SU-DHL-6 (cell line): ENCODE data around the gene CD151.

Source experiments
- H2AFZ ChIP-seq: fragments of 200-600 bp; sonication (generic); 2 replicates; pipeline ENCODE4 v1.6.1; 2014; ENCODE audit warnings: low read depth, mild to moderate bottlenecking, moderate library complexity, mixed read lengths, antibody characterized with exemption, low read length; ENCODE audit not compliant: severe bottlenecking
- H3F3A ChIP-seq: fragments of 200-600 bp; shearing (Covaris generic); 2 replicates; pipeline ENCODE4 v1.6.0; 2016; ENCODE audit warnings: antibody characterized with exemption, mild to moderate bottlenecking; ENCODE audit not compliant: insufficient read depth
- H3K27ac ChIP-seq: fragments of 200-600 bp; sonication (generic); 2 replicates; pipeline ENCODE4 v1.5.1; 2016; ENCODE audit warnings: low read depth, mild to moderate bottlenecking, low read length, moderate library complexity, mixed read lengths
- H3K27me3 ChIP-seq: fragments of 200-600 bp; sonication (generic), shearing (Covaris generic); 2 replicates; pipeline ENCODE4 v1.6.0; 2014; ENCODE audit warnings: mild to moderate bottlenecking, low read length
- H3K36me3 ChIP-seq: fragments of 200-600 bp; sonication (generic); 2 replicates; pipeline ENCODE4 v1.6.1; 2014; ENCODE audit warnings: mild to moderate bottlenecking, low read length, mixed read lengths
- H3K4me2 ChIP-seq: fragments of 300-600, 200-600 bp; shearing (Covaris generic), sonication (generic); 2 replicates; pipeline ENCODE4 v1.6.0; 2014; ENCODE audit warnings: low read length, low read depth, mild to moderate bottlenecking; ENCODE audit not compliant: poor library complexity, severe bottlenecking
- H3K4me3 ChIP-seq: fragments of 200-600 bp; sonication (generic); 2 replicates; pipeline ENCODE4 v1.5.1; 2014; ENCODE audit warnings: antibody characterized with exemption, low read length, mild to moderate bottlenecking, mixed read lengths; ENCODE audit not compliant: insufficient read depth, poor library complexity, severe bottlenecking
- H3K79me2 ChIP-seq: fragments of 200-600 bp; sonication (generic); 2 replicates; pipeline ENCODE4 v1.6.1; 2014; ENCODE audit warnings: mild to moderate bottlenecking, low read length, moderate library complexity; ENCODE audit not compliant: insufficient read depth
- H3K9ac ChIP-seq: fragments of 200-600 bp; sonication (generic); 2 replicates; pipeline ENCODE4 v1.7.0; 2014; ENCODE audit warnings: mild to moderate bottlenecking, low read length
- H3K9me2 ChIP-seq: fragments of 200-600 bp; sonication (generic); replicated peaks from 2 replicates; pipeline ENCODE4 v1.6.1; 2014; ENCODE audit warnings: low read length; ENCODE audit not compliant: insufficient read depth
- H3K9me3 ChIP-seq: fragments of 200-600 bp; sonication (generic); 2 replicates; pipeline ENCODE4 v1.6.1; 2014; ENCODE audit warnings: low read length, mixed read lengths; ENCODE audit not compliant: insufficient read depth
- H4K20me1 ChIP-seq: fragments of 200-600 bp; sonication (generic); 2 replicates; pipeline ENCODE4 v1.6.1; 2014; ENCODE audit warnings: low read depth, mild to moderate bottlenecking, antibody characterized with exemption, low read length, moderate library complexity, mixed read lengths
- EZH2phosphoT487 ChIP-seq: fragments of 200-600 bp; sonication (generic), shearing (Covaris generic); conservative IDR thresholded peaks from 2 replicates; pipeline ENCODE4 v1.6.1; 2018; ENCODE audit warnings: mild to moderate bottlenecking, antibody characterized with exemption, low read length, moderate library complexity, mixed read lengths
- TF ChIP-seq, protein P1 (sequence below): fragments of 200-600 bp; sonication (generic); IDR thresholded peaks from one replicate; pipeline ENCODE4 v1.5.1; 2017; ENCODE audit warnings: antibody characterized with exemption, mild to moderate bottlenecking, low read length, moderate library complexity; ENCODE audit not compliant: insufficient read depth, poor library complexity, severe bottlenecking

The CD151 gene

DNA sequence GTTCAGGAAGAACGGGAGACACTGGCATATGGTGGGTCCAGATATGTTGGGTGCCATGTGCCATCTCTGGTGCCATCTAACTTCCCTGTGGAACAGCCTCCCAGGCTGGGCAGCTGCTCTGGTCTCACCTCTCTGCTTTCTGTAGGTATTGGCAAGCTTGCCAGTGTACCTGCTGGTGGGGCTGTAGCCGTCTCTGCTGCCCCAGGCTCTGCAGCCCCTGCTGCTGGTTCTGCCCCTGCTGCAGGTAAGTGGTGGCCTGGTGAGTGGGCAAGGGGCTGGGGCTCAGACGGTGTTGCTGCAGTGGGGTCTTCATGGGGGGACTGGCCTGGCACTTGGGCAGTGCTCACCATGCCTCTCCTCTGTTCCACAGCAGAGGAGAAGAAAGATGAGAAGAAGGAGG is 20.4 kb upstream of the CD151 start:
- H3K9me3 ChIP-seq, result no peaks in the 10 kb centered on the region
- H3K4me2 ChIP-seq, result no peak overlapping the region

DNA sequence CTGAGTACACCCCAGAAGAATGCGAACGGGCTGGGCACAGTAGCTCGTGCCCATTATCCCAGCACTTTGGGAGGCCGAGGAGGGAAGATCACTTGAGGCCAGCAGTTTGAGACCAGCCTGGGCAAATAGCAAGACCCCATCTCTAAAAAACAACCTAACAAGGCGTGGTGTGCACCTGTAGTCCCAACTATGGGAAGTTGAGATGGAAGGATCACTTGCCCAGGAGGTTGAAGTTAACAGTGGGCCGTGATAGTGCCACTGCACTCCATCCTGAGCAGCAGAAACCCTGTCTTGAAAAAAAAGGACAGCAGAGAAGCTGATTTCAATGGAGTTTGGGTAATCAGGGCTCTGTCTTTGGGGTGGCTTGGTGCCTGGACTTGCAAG is 19.7 kb upstream of the CD151 start:
- Histone ChIP-seq H3K4me3 (no peak overlapping the region), H3K9me2 (no peaks in the 10 kb centered on the region), H3K79me2 (peaks cover 32% of the 10 kb centered on the region), H3K9ac (no peak overlapping the region), H3K27ac (no peak overlapping the region), H2AFZ (no peak overlapping the region), H3K36me3 (peaks cover 25% of the 10 kb centered on the region), H3K9me3 (no peaks in the 10 kb centered on the region), H3F3A (peaks cover 48% of the 10 kb centered on the region), H3K27me3 (no peaks in the 10 kb centered on the region), H4K20me1 (peaks cover 10% of the 10 kb centered on the region; the same call in 1 of the 2 replicates), H3K4me2 (no peak overlapping the region)
- no peak for TF ChIP-seq EZH2phosphoT487
- TF ChIP-seq, protein P1, sequence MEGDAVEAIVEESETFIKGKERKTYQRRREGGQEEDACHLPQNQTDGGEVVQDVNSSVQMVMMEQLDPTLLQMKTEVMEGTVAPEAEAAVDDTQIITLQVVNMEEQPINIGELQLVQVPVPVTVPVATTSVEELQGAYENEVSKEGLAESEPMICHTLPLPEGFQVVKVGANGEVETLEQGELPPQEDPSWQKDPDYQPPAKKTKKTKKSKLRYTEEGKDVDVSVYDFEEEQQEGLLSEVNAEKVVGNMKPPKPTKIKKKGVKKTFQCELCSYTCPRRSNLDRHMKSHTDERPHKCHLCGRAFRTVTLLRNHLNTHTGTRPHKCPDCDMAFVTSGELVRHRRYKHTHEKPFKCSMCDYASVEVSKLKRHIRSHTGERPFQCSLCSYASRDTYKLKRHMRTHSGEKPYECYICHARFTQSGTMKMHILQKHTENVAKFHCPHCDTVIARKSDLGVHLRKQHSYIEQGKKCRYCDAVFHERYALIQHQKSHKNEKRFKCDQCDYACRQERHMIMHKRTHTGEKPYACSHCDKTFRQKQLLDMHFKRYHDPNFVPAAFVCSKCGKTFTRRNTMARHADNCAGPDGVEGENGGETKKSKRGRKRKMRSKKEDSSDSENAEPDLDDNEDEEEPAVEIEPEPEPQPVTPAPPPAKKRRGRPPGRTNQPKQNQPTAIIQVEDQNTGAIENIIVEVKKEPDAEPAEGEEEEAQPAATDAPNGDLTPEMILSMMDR, result no peak

More for the DNA sequence above, 20.4 kb upstream of the CD151 start:
- Histone ChIP-seq H3K9ac (no peak overlapping the region), H3K36me3 (peaks cover 25% of the 10 kb centered on the region), H3K9me2 (no peaks in the 10 kb centered on the region), H3K27me3 (no peaks in the 10 kb centered on the region), H2AFZ (no peak overlapping the region), H3K4me3 (no peak overlapping the region), H3K79me2 (peaks cover 36% of the 10 kb centered on the region), H3K27ac (no peak overlapping the region), H4K20me1 (peaks cover 10% of the 10 kb centered on the region; the same call in 1 of the 2 replicates), H3F3A (peaks cover 53% of the 10 kb centered on the region)
- TF ChIP-seq EZH2phosphoT487, result no peak
- TF ChIP-seq, protein P1, result no peak

DNA sequence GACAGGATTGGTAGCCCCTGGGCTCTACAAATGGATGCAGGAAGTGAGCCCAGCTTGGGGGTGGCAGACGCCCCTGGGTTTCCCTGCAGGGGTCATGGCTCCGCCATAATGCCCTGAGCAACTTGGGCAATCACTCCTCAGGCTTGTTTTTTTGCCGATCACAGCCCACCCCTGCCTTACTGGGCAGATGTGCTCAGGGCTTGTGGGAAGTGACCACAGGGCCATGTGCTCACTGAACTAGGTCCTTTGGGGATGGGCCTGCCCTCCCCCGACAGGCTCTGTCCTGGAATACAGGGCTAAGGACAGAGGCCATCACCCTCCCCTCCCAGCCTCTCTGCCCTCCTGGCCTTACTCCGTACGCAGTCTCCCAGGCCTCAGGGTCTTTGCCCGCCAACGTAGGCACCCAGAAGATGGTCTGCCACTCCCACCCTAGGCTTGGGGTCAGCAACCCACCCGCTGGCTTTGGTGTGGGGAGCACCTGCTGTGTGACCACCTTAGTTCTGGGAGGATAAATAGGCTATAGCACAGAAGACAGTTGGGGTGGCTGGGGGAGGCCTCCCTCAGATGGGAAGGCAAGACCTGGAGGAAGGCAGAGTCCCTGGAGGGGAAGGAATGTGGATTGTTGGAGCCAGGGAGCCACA is 19.2 kb upstream of the CD151 start:
- Histone ChIP-seq H3K4me3 (no peak overlapping the region), H3K27me3 (no peaks in the 10 kb centered on the region), H3K79me2 (peaks cover 27% of the 10 kb centered on the region), H3K4me2 (no peak overlapping the region), H2AFZ (no peak overlapping the region), H3K9me3 (no peaks in the 10 kb centered on the region), H3K27ac (no peak overlapping the region), H3K9ac (no peak overlapping the region), H3K36me3 (peaks cover 25% of the 10 kb centered on the region), H4K20me1 (peaks cover 10% of the 10 kb centered on the region; the same call in 1 of the 2 replicates), H3K9me2 (no peaks in the 10 kb centered on the region), H3F3A (peaks cover 43% of the 10 kb centered on the region)
- TF ChIP-seq, protein P1, result no peak
- TF ChIP-seq EZH2phosphoT487, result no peak
